ENCODE data around the gene ZMAT3.
"Not testable (repeated sequence)": the region's sequence is repeated elsewhere in the genome, so short reads cannot be mapped to it uniquely, and the experiment has no call there.

ZMAT3 gene

DNA sequence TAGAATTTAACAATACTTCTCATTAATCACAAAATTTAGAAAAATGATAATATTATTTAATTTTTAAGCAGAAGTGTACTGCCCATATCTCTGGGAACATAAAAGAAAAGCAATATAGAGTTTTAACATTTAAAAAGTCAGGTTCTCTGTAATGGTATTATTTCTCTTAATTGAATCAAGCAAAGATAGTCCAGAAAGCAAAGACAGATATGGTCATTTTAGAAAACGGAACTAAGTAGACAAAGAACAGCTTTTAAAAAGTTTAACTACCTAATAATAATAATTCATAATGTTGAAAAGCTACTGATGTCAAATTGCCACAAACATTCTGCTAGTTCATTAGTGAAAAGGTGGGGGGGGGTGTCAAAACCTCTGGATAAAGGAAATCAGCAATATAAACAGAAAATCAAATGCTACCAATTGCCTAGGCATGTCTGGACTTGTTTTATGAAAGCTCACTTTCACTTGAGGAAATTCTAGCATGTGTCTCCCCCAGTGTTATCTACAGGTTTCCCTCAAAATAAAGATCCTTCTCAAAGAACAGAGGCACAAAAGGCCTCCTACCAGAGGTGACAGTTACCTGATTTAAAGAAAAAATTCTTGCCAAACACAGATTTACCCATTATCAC lies 1.7 kb downstream of the ZMAT3 start:
- in situ Hi-C loops (cut with MboI; ENCODE audit: low sequenced_read_pairs) = loop anchor here (25.0 kb wide), 1 partner anchor 492 kb away; the partner anchor contains the start of gene ACTL6A

DNA sequence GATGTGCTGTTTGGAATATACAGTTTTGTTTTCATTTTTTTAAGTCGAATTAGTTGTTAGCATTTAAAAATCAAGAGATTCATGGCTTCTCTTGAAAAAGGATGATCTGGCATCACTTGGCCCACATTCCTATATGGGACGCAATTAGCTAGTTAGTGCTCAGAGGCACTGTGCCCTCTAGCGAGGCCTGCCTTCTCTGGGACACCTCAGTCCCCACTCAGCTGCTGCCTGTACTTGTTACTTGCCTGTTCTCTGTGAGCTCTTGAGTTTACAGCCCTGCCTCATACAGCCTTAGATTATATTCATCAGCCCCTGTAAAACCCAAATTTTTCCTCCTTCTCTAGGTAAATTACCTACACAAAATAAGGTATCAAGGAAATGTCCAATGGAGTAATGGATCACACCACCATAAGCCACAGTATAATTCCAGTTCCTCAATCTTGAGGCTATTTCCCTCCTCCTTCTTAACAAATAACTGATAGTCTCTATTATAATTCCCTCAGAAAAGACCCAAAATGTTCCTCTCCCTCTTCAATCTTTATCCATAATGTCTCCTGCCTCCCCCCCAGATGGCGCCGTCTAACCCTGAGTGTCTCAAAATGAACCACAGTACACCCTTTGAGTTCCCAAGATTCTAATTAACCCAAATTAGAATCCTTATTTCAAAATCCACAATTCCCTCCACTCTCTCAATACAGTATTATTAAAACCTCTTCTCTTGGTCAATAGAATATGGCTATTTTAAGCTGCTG lies 2.7 kb downstream of the ZMAT3 start:
- in situ Hi-C loops (cut with MboI; ENCODE audit: low sequenced_read_pairs) = loop anchor here (25.0 kb wide), 1 partner anchor 493 kb away; the partner anchor contains the start of gene ACTL6A

DNA sequence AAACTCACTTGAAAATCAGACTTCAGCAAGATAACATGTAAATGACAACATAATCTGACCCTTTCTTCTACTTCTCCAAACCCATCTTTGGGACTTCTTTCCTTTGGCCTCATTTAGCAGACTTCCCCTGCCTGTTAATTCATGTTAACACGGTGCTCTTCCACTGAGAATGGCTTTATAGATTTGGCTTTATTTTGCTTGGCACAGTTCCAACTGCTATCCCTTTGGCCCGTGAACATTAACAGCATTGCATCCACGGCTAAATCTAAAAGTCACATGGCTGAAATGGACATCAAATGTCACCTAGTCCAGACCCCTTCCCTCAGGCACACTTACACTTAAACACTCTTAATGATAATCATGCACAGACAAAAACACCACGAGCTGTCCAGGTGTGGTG lies 3.8 kb downstream of the ZMAT3 start:
- in situ Hi-C loops (cut with MboI; ENCODE audit: low sequenced_read_pairs) = loop anchor here (25.0 kb wide), 1 partner anchor 494 kb away; the partner anchor contains the start of gene ACTL6A

DNA sequence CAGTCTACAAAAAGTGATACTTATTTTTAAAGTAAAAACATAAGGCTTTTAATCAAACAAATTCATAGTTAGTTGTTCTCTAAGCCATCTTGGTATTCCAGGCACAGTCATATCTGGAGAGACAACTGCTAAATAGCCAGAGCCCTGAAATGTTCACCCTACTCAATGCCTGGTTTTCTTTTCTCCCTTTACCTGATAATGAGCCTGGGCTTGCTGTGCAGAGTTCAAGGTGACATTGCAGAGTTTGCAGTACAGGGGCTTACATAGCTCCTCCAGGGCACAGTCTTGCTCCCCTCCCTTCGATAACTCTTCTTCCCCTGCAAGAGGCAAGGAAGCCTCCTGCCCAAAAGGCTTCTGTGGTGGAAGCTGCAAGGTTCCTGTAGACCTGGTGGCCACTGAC lies 4.3 kb downstream of the ZMAT3 start:
- in situ Hi-C loops (cut with MboI; ENCODE audit: low sequenced_read_pairs) = loop anchor here (25.0 kb wide), 1 partner anchor 495 kb away; the partner anchor contains the start of gene ACTL6A

DNA sequence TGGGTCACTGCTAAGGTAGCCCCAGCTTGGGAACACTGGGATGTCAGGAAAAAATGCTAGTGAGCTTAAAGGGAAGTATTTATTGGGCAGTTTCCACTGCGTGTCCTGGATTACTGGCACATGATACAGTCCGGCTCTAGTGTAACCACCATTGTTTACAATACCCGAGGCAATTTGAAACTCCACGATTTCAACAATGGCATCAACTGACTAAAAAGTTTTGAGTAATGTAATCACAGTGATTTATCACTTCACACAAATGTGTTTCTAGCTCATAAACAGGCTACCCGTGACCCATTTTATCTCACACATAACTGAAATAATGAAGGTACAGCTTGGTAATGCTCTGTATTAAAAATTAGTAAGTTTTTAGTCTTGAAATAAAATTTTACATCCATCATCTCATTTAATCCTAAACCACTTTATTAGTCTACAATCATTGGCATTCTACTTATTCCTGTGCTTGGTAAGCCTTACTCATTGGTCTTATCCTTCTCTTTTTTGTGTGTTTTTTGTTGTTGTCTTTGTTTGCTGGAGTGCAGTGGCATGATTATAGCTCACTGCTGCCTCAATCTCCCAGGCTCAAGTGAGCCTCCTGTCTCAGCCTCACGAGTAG lies 7.6 kb downstream of the ZMAT3 start:
- in situ Hi-C loops (cut with MboI; ENCODE audit: low sequenced_read_pairs) = loop anchor here (25.0 kb wide), 1 partner anchor 498 kb away; the partner anchor contains the start of gene ACTL6A

DNA sequence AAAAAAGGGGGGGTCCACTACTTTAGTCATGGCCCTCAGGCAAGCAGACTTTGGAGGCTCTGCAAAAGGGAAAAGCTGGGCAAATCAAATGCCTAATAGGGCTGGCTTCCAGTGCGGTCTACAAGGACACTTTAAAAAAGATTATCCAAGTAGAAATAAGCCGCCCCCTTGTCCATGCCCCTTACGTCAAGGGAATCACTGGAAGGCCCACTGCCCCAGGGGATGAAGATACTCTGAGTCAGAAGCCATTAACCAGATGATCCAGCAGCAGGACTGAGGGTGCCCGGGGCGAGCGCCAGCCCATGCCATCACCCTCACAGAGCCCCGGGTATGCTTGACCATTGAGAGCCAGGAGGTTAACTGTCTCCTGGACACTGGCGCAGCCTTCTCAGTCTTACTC lies 15.3 kb downstream of the ZMAT3 start:
- in situ Hi-C loops (cut with MboI; ENCODE audit: low sequenced_read_pairs) = loop anchor here (25.0 kb wide), 1 partner anchor 506 kb away; the partner anchor contains the start of gene ACTL6A

DNA sequence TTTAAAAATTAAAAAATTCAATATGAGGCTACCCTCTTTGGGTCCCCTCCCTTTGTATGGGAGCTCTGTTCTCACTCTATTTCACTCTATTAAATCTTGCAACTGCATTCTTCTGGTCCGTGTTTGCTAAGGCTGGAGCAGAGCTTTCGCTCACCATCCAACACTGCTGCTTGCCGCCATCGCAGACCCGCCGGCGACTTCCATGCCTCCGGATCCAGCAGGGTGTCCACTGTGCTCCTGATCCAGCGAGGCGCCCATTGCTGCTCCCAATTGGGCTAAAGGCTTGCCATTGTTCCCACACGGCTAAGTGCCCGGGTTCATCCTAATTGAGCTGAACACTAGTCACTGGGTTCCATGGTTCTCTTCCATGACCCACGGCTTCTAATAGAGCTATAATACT lies 17.0 kb downstream of the ZMAT3 start:
- in situ Hi-C loops (cut with MboI; ENCODE audit: low sequenced_read_pairs) = loop anchor here (25.0 kb wide), 1 partner anchor 508 kb away; the partner anchor contains the start of gene ACTL6A

DNA sequence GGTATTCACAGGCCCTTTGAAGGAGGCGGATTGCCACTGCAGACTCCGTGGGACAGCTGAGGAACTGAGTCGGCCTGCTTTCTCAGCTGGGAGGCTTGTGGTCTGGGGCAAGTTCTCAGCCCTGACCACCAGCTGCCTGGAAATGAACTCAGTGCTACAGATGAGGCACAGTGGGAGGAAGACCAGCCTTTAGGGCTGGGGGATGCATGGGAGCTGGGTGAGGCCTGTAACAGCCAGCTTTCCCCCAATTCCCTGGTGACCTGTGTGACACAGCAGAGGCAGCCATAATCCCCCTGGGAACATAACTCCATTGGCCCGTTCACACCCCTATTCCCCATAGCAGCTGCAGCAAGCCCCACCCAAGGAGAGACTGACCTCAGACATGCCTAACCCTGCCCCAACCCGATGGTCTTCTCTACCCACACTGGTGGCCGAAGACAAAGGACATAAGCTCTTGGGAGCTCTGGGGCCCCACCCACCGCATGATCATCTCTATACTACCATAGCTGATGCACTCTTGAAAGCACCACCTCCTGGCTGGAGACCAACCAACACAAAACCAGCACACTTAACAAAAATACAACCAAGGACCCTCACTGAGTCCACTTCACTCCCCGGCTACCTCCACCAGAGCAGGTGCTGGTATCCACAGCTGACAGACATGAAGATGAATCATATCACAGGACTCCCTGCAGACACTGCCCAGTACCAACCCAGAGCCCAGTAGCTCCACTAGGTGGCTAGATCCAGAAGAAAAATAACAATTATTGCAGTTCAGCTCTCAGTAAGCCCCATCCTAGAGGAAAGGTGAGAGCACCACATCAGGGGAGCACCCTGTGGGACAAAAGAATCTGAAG lies 24.9 kb downstream of the ZMAT3 start:
- in situ Hi-C loops (cut with MboI; ENCODE audit: low sequenced_read_pairs) = no loop called here

DNA sequence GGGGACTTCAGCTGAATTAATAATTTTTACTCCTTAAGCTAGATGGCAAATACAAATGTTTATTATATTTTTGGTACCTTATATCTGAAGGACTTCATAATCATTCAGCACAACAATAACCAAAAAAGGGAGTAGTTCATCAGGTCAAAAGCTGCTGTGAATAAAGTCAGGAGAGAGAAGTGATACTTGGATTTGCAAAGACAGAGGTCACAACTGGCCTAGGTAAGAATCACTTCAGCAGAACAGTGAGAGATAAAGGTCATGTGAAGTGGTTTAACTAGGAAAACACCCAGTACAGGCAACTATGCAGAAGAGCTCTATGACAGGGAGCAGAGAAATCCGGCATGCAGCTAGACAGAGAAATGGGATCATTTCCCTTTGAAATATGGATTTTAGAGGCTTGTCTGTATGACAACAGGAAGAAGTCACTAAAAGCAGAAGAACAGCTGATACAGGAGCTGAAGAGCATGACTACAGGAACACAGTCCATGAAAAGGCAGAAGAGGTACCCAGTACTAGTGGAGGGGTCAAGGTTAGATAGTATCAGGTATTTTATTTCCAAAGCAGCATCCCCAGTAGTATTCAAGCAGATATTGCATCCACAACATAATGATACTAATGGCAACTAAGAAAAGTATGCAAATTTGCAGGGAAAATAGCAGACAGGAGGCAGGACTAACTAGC lies 25.7 kb downstream of the ZMAT3 start:
- in situ Hi-C loops (cut with MboI; ENCODE audit: low sequenced_read_pairs) = no loop called here

DNA sequence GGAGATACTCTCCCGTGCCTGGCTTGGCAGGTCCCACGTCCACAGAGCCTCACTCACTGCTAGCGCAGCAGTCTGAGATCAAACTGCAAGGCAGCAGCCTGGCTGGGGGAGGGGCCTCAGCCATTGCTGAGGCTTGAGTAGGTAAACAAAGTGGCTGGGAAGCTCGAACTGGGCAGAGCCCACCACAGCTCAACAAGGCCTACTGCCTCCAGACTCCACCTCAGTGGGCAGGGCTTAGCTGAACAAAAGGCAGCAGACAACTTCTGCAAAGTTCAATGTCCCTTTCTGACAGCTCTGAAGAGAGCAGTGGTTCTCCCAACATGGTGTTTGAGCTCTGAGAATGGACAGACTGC lies 32.7 kb downstream of the ZMAT3 start:
- in situ Hi-C loops (cut with MboI; ENCODE audit: low sequenced_read_pairs) = not testable (repeated sequence)

DNA sequence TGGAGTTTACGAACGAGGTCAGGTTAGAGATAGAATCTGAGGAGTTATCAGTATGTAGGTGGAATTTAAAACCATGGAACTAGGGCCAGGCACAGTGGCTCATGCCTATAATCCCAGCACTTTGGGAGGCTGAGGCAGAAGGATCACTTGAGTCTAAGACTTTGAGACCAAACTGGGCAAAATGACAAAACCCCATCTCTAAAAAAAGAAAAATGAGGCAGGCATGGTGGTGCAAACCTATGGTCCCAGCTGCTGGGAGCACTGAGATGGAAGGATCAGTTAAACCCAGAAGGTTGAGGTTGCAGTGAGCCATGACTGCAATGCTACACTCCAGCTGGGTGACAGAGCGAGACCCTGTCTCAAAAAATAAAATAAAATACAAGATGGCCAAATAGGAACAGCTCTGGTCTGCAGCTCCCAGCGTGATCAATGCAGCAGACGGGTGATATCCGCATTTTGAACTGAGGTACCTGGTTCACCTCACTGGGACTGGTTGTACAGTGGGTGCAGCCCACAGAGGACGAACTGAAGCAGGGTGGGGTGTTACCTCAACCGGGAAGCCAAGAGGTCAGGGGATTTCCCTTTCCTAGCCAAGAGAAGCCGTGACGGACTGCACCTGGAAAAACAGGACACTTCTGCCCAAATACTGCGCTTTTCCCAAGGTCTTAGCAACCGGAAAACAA lies 33.3 kb downstream of the ZMAT3 start:
- in situ Hi-C loops (cut with MboI; ENCODE audit: low sequenced_read_pairs) = no loop called here

DNA sequence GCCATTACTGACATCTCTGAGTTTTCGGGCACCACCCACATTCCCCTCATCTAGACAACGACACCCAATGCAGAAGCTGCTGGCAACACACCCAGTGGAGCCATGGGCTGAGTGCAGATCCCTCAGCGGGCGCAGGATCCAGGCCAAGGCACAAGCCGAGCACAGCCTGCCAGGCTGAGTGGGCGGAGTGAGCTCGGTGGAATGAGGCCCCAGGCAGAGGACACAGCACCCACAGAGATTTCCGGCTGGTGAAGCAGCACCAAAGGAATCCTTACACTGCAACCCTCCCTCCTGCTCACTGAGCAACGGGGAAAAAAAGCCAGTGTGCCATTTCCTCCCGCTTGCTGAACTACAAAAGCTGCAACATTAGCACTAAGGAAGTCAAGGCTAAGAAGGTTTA lies 34.3 kb downstream of the ZMAT3 start:
- in situ Hi-C loops (cut with MboI; ENCODE audit: low sequenced_read_pairs) = no loop called here

DNA sequence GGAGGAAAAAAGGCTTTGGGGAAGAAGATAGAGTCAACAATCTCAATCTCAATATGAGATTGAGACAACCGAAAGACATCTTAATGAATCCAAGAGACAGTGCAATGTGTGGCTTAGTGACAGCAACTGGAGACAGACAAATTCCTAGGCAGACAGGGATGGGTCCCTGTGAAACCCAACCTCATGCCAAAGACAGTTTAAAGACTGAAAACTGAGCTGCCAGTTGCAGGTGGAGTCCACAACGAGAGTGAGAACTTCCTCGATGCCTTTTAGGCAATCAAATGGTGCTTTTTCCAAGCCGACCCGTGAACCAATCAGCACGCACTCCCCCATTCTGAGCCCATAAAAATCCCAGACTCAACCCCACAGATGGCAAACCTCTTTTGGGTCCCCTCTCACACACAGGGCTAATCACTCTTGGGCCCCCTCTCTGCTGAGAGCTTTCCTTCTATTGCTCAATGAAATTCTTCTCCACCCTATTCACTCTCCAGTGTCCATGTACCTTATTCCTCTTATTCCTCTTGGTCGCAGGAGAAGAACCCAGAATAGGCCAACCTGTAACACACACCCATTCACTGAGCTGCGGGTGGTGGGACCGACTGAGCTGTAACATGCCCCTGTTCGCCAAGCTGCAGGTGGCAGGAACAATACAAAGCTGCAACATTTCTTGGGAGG lies 34.8 kb downstream of the ZMAT3 start:
- in situ Hi-C loops (cut with MboI; ENCODE audit: low sequenced_read_pairs) = no loop called here

DNA sequence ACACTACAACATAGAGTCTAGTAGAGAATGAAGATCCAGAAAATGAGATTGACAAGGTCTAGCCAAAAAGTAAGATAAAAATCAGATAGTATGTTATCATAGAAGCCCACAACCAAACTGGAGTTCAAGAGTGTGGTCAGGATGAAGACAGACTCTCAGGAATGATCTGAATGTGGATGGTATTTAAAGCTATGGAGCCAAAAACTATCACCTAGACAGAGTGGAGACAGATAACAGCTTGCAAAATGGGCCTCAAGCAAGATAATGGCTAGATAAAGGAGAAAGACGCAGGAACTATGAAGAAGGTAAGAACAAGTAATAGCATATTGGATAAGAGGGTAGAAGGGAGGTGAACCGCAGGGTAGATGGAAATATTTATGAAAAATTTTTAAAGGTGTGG lies 35.4 kb downstream of the ZMAT3 start:
- in situ Hi-C loops (cut with MboI; ENCODE audit: low sequenced_read_pairs) = no loop called here

DNA sequence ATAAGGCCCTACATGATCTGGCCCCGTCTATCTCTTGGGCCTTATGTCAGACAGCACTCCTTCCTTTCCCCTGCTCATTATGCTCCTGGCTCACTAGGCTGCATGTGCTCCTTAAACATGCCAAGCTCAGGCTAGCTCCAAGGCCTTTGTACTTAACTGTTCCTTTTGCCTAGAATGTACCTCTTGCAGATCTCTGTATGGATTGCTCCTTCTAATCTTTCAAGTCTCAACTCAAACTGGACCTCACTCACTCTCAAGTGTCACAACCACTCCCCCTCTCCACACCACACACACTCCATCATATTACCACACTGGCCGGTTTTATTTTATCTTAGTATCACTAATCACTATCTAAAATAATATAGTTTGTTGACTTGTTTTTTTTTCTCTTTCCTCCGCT lies 36.4 kb downstream of the ZMAT3 start:
- in situ Hi-C loops (cut with MboI; ENCODE audit: low sequenced_read_pairs) = no loop called here

DNA sequence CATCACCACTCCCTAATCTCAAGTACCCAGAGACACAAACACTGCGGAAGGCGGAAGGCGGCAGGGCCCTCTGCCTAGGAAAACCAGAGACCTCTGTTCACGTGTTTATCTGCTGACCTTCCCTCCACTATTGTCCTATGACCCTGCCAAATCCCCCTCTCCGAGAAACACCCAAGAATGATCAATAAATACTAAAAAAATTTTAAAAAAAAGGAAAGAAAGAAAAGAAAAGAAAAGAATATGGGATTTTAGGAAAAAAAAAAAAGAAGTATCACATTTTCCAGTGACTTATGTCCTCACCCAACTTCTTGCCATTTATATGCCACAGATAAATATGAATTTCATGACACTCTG lies 38.3 kb downstream of the ZMAT3 start:
- in situ Hi-C loops (cut with MboI; ENCODE audit: low sequenced_read_pairs) = not testable (repeated sequence)

DNA sequence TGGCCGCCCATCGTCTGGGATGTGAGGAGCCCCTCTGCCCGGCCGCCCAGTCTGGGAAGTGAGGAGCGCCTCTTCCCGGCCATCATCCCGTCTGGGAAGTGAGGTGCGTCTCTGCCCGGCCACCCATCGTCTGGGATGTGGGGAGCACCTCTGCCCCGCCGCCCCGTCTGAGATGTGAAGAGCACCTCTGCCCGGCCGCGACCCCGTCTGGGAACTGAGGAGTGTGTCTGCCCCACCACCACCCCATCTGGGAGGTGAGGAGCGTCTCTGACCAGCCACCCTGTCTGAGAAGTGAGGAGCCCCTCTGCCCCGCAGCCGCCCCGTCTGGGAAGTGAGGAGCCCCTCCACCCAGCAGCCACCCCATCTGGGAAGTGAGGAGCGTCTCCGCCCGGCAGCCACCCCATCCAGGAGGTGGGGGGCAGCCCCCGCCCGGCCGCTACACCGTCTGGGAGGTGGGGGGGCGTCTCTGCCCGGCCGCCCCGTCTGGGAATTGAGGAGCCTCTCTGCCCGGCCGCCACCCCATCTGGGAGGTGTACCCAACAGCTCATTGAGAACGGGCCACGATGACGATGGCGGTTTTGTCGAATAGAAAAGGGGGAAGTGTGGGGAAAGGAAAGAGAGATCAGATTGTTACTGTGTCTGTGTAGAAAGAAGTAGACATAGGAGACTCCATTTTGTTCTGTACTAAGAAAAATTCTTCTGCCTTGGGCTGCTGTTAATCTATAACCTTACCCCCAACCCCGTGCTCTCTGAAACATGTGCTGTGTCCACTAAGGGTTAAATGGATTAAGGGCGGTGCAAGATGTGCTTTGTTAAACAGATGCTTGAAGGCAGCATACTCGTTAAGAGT lies 38.9 kb downstream of the ZMAT3 start:
- in situ Hi-C loops (cut with MboI; ENCODE audit: low sequenced_read_pairs) = not testable (repeated sequence)

DNA sequence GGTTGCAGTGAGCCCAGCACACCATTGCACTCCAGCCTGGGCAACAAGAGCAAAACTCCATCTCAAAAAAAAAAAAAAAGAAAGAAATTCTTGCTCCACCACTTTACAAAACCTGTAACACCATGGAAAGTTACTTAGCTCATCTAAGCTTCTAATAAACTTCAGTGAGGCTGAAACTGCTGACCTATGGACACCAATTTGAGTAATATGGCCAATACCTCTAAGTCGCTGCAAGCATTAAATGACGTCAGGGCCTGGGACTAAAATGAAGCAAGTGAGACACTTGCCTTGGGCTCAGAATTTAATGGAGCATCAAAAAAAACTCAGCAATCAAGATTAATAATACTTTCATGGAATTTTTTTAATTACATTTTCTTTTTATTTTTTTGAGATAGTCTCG lies 42.5 kb downstream of the ZMAT3 start:
- in situ Hi-C loops (cut with MboI; ENCODE audit: low sequenced_read_pairs) = no loop called here
